Thyroid gland (tissue), 4 donors: ENCODE data around the gene LGALS1. TPM values are rescaled to one million over a fixed set of nuclear protein-coding genes. Genes with fewer than 3 reads are reported as not detected.

Experiments
- DNase-seq, 2 donors: peaks; one replicate each; pipeline ENCODE4 v3.0.0-alpha.2; 2019
- H3K27ac ChIP-seq, 3 donors: fragments of 200-600 bp; sonication (generic); 1 replicate in 2 of 3; 2 replicates in 1 of 3; pipeline ENCODE4 v1.5.1; 2016 to 2019; ENCODE audit warnings: mild to moderate bottlenecking in 1 of 3, moderate library complexity in 1 of 3
- H3K27me3 ChIP-seq: fragments of 200-600 bp; sonication (generic); one replicate; pipeline ENCODE4 v1.5.1; 2019
- H3K36me3 ChIP-seq, 2 donors: fragments of 200-600 bp; sonication (generic); one replicate each; pipeline ENCODE4 v1.5.1; 2016 to 2019
- H3K4me1 ChIP-seq, 2 donors: fragments of 200-600 bp; sonication (generic); one replicate each; pipeline ENCODE4 v1.5.1; 2017 to 2019
- H3K4me3 ChIP-seq, 3 donors: fragments of 200-600 bp; sonication (generic); replicated peaks in 1 of 3; 1 replicate in 2 of 3; 2 replicates in 1 of 3; pipeline ENCODE4 v1.5.1; 2016; ENCODE audit warnings: mild to moderate bottlenecking in 1 of 3
- H3K9me3 ChIP-seq: fragments of 200-600 bp; sonication (generic); one replicate; pipeline ENCODE4 v1.5.1; 2017
- POLR2A ChIP-seq, 2 donors: fragments of 450-650 bp; IDR thresholded peaks; one replicate each; pipeline ENCODE4 v1.6.1; 2017; ENCODE audit warnings: antibody characterized with exemption in 2 of 2, mild to moderate bottlenecking in 2 of 2, moderate library complexity in 1 of 2
- WGBS, 2 donors: methylation state at CpG; one replicate each; pipeline ENCODE4 v1.1.5; 2017; 5-methylcytosine and 5-hydroxymethylcytosine counted together
- intact Hi-C: fragments of 100-400 bp; cut with DNase I; formaldehyde crosslinking; loops from one replicate; pipeline ENCODE4 v1.15.1; 2023
- total RNA-seq, 4 donors: library from RNA; depleted of rRNA; stranded (reverse); fragments of >200 nt; gene quantifications; one replicate each; pipeline ENCODE4 v1.2.3, GENCODE V29; 2016
- TF ChIP-seq, protein P1 (sequence below), 6 experiments: fragments of 200-600 bp in 3 of 6; fragments of 450-650 bp in 3 of 6; sonication (generic) in 3 of 6; IDR thresholded peaks; one replicate each; pipeline ENCODE4 v1.5.1; 2016 to 2019; ENCODE audit warnings: antibody characterized with exemption in 6 of 6, mild to moderate bottlenecking in 2 of 6, inconsistent platforms in 1 of 6, moderate library complexity in 1 of 6

Gene LGALS1
- total RNA-seq, 4 donors from 2014 or later: 146 to 212 (median 188) TPM

DNA sequence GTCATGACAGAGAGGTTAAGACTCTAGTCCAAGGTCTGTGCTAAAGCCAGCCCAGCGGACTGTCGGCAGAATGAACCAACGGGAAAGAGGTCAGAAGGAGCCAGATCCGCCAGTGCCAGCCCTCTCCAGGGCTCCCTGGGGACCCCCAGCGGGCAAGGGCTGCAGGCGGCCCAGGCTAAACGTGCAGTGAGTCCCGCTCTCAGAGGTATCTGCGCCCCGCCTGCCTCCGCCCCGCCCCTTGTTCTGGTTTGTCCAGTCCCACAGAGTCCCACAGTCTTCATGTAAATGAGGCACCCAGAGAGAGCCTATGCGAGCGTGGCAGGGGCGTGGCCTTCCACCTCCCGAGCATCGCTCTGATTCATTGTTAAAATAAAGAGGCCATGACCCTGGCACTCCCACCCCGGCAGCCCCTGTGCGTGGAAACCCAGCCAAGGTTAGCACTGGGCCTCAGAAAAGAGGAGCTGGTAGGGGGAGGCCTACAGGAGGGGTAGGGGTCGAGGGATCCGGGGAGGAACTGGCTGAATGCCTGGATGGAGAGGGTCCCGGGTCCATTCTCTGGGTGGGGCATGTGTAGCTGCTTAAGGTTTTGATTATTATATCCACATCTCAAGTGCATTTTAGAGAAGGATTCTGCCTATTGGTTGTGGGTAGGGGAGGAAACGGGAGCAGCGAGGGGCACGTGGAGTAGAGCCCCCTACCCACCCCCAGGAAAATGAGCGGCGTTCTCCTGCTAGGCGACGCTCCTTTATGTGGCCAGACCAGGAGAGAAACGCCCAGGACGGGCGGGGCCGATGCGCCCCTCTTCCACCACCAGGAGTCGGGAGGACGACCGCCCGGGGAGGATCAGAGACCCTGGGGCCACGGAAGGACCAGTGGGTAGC, 21.5 kb downstream of the LGALS1 start, which contains the start of gene TRIOBP:
TSS of gene TRIOBP (plus strand) at position 392 of the 881 bp plus-strand sequence. CDS start 4,318 bp downstream, outside the sequence.
- intact Hi-C loops: loop anchor here (5.0 kb wide), 1 partner anchor 40 kb away; no protein-coding TSS in a partner anchor
- peak; percentile 98 to 100 for DNase-seq
- no peaks in the 10 kb centered on the region for H3K27me3 ChIP-seq
- no peak within 1 kb of the TSS for H3K4me3 ChIP-seq
- H3K36me3 ChIP-seq: peaks cover 13 to 18% of the 10 kb centered on the region in 2 donors
- WGBS, 2 donors: 15 to 18% methylated on average over 18 to 24 of the region's 39 CpGs
- no peaks in the 10 kb centered on the region for H3K9me3 ChIP-seq
- H3K4me1 ChIP-seq: peaks cover 10% of the 10 kb centered on the region in 2 donors
- peak within 1 kb of the TSS in 1 of 3 donors; percentile 5 for H3K27ac ChIP-seq
- TF ChIP-seq, protein P1, sequence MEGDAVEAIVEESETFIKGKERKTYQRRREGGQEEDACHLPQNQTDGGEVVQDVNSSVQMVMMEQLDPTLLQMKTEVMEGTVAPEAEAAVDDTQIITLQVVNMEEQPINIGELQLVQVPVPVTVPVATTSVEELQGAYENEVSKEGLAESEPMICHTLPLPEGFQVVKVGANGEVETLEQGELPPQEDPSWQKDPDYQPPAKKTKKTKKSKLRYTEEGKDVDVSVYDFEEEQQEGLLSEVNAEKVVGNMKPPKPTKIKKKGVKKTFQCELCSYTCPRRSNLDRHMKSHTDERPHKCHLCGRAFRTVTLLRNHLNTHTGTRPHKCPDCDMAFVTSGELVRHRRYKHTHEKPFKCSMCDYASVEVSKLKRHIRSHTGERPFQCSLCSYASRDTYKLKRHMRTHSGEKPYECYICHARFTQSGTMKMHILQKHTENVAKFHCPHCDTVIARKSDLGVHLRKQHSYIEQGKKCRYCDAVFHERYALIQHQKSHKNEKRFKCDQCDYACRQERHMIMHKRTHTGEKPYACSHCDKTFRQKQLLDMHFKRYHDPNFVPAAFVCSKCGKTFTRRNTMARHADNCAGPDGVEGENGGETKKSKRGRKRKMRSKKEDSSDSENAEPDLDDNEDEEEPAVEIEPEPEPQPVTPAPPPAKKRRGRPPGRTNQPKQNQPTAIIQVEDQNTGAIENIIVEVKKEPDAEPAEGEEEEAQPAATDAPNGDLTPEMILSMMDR (IDR thresholded peaks at IDR 0.05): peak in 5 of 6 experiments; percentile 24 to 64 (median 55)
- TF ChIP-seq POLR2A (IDR thresholded peaks at IDR 0.05): peak in 1 of 2 donors; percentile 29

DNA sequence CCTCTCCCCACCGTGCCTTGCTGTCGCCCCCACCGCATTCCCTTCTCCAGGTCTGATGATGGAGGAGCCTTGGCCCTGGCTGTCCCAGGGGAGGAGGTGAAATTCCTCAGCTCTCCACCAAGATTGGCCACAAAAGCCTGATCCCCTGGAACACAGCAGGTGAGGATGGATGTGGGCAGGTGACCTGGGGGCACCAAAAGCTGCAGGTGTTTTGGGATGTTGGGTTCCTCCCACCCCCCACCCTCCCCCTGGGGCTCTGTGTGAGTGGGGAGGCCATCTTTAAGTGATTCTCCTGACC, 22.1 kb downstream of the LGALS1 start:
- Histone ChIP-seq H3K27me3 (no peaks in the 10 kb centered on the region), H3K27ac (peak overlapping the region in 1 of 3 donors; percentile 5), H3K9me3 (no peaks in the 10 kb centered on the region), H3K36me3 (peaks cover 9 to 13% of the 10 kb centered on the region in 2 donors), H3K4me1 (peaks cover 10% of the 10 kb centered on the region in 2 donors), H3K4me3 (no peak overlapping the region)
- intact Hi-C loops: loop anchor here (5.0 kb wide), 1 partner anchor 40 kb away; no protein-coding TSS in a partner anchor
- DNase-seq: no peak
- no CpG with 5 or more reads among the region's 3 CpGs for WGBS, 2 donors
- TF ChIP-seq POLR2A (IDR thresholded peaks at IDR 0.05): no peak
- TF ChIP-seq, protein P1 (IDR thresholded peaks at IDR 0.05): no peak

DNA sequence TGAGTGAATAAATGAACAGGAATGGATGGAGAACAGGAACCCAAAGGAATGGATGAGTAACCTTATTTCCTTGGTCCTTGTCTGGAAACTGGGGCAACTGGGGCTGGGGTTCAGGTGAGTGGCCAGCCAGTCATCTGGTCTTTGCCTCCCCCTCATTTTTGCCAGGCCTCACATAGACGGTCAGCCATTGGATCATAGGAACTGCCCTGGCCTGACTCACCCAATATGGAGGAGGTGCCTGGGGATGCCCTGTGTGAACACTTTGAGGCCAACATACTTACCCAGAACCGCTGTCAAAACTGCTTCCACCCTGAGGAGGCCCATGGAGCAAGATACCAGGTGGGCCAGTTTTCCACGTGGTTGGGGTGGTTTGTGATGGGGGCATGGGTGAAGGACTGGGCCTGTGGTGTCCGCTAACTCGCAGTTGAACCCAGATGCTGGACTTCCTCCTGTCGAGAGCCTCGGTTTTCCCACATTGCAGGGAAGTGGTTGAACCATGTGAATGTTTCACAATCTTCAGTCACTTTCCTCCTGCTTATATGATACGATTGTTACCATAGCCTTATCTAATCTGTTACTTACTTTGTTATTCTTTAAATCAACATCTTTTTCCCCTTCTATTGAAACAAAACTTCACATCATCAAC, 25.8 kb downstream of the LGALS1 start:
- no peak for DNase-seq
- no peaks in the 10 kb centered on the region for H3K27me3 ChIP-seq
- peaks cover 7 to 10% of the 10 kb centered on the region in 2 donors for H3K4me1 ChIP-seq
- H3K36me3 ChIP-seq: no peaks in the 10 kb centered on the region
- intact Hi-C loops: no loop called here
- no peak overlapping the region for H3K4me3 ChIP-seq
- no peaks in the 10 kb centered on the region for H3K9me3 ChIP-seq
- 81 to 84% methylated on average over 8 of the region's 8 CpGs for WGBS, 2 donors
- TF ChIP-seq POLR2A (IDR thresholded peaks at IDR 0.05): no peak
- TF ChIP-seq, protein P1 (IDR thresholded peaks at IDR 0.05): no peak
- H3K27ac ChIP-seq: no peak overlapping the region

- 84% methylated on average over 7 of the region's 7 CpGs for WGBS, 2 donors
- H3K36me3 ChIP-seq: no peaks in the 10 kb centered on the region
- intact Hi-C loops: no loop called here
- H3K9me3 ChIP-seq: no peaks in the 10 kb centered on the region
- no peak overlapping the region for H3K27ac ChIP-seq
- peaks cover 0 to 3% of the 10 kb centered on the region in 2 donors for H3K4me1 ChIP-seq
- no peak overlapping the region for H3K4me3 ChIP-seq
- DNase-seq: no peak
- TF ChIP-seq POLR2A (IDR thresholded peaks at IDR 0.05): no peak
- TF ChIP-seq, protein P1 (IDR thresholded peaks at IDR 0.05): no peak
- no peaks in the 10 kb centered on the region for H3K27me3 ChIP-seq
Observed at GRCh38 chr22:37703906-37704305, 28.5 kb downstream of the LGALS1 start.
